ENCODE results near the gene RNF11.

DNA sequence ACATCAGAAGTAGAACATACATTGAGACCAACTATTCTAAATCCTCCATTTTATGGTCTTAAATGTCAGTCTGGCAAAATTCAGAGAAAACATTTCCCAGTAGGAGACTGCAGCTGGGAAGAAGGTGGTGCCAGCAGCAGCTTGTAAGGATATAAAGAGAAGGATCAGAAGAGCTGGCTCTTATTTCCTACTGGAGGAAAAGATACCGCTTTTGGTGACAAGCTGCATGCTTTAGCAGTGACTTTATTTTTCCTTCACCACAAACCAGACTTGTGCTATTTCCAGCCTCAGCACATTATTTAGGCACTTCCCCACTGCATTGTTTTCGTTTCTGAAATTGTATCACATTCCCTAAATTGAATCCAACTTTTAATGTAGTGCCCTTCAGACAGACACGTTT, 28.4 kb downstream of the RNF11 start:
- TF ChIP-seq, protein P1, sequence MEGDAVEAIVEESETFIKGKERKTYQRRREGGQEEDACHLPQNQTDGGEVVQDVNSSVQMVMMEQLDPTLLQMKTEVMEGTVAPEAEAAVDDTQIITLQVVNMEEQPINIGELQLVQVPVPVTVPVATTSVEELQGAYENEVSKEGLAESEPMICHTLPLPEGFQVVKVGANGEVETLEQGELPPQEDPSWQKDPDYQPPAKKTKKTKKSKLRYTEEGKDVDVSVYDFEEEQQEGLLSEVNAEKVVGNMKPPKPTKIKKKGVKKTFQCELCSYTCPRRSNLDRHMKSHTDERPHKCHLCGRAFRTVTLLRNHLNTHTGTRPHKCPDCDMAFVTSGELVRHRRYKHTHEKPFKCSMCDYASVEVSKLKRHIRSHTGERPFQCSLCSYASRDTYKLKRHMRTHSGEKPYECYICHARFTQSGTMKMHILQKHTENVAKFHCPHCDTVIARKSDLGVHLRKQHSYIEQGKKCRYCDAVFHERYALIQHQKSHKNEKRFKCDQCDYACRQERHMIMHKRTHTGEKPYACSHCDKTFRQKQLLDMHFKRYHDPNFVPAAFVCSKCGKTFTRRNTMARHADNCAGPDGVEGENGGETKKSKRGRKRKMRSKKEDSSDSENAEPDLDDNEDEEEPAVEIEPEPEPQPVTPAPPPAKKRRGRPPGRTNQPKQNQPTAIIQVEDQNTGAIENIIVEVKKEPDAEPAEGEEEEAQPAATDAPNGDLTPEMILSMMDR (IDR thresholded peaks at IDR 0.05), result no peak
- TF ChIP-seq EP300 (IDR thresholded peaks at IDR 0.05) (no peak), POLR2A (IDR thresholded peaks at IDR 0.05) (no peak)

Data from sigmoid colon (tissue), 4 donors.